ENCODE measurements around the gene KCNAB2.

DNA sequence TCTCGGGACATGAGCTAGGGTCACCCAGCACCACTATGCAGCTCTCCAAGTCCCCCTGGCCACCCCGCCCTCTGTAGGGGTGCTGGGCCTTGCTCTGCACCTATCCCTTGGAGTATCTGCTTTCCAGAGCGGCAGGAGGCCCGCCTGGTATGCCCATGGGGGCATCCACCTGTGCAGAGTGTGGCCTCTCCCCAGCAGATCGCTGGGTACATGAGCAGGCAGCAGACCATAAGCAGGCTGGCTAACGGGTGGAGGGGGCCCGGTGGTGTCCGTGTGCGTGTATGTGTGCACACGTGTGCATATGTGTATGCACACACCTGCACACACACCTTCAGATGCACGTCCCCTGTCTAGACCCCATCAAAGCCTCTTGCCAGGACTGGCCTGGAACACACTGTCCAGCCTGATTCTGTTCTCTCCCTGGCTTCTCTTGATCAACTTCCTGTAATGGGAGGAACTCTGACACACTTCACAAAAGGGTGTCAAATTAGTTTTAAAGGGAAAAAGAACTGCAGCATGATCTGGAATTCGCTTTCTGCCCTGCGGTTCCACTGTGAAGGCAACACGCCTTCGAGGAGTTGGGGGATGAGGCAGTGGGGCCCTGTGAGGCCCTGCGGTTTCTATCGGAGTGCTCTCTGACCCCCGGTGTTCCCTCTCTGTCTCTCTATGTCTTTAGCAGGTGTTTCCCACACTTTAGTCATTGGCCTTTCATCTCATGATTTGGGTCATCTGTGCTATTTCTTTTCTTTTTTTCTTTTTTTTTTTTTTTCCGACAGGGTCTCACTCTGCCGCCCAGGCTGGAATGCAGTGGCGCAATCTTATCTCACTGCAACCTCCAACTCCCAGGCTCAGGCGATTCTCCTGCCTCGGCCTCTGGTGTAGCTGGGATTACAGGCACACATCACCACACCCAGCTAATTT, 36.3 kb upstream of the KCNAB2 start:
- TF ChIP-seq, protein P1, sequence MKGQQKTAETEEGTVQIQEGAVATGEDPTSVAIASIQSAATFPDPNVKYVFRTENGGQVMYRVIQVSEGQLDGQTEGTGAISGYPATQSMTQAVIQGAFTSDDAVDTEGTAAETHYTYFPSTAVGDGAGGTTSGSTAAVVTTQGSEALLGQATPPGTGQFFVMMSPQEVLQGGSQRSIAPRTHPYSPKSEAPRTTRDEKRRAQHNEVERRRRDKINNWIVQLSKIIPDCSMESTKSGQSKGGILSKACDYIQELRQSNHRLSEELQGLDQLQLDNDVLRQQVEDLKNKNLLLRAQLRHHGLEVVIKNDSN (CRISPR knock-in tag; IDR thresholded peaks at IDR 0.05) = no peak
- TF ChIP-seq, protein P2, sequence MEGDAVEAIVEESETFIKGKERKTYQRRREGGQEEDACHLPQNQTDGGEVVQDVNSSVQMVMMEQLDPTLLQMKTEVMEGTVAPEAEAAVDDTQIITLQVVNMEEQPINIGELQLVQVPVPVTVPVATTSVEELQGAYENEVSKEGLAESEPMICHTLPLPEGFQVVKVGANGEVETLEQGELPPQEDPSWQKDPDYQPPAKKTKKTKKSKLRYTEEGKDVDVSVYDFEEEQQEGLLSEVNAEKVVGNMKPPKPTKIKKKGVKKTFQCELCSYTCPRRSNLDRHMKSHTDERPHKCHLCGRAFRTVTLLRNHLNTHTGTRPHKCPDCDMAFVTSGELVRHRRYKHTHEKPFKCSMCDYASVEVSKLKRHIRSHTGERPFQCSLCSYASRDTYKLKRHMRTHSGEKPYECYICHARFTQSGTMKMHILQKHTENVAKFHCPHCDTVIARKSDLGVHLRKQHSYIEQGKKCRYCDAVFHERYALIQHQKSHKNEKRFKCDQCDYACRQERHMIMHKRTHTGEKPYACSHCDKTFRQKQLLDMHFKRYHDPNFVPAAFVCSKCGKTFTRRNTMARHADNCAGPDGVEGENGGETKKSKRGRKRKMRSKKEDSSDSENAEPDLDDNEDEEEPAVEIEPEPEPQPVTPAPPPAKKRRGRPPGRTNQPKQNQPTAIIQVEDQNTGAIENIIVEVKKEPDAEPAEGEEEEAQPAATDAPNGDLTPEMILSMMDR (IDR thresholded peaks at IDR 0.05) = no peak
- TF ChIP-seq CREB1 (CRISPR knock-in tag; IDR thresholded peaks at IDR 0.05) (no peak), FOXP4 (CRISPR knock-in tag; IDR thresholded peaks at IDR 0.05) (no peak)

All from WTC11 (cell line).